Osteocyte (in vitro differentiated cells): ENCODE results near the gene RSPH1. TPM values are rescaled to one million over a fixed set of nuclear protein-coding genes. Genes with fewer than 3 reads are reported as not detected.

ENCODE experiments used
- DNase-seq: peaks from one replicate; pipeline ENCODE4 v3.0.0; 2021; ENCODE audit warnings: mixed read lengths; ENCODE audit not compliant: unreplicated experiment; ENCODE audit errors: extremely low spot score
- H3K27ac Mint-ChIP-seq: one replicate; pipeline ENCODE4 v1.8.0; 2021; ENCODE audit warnings: mild to moderate bottlenecking, mixed read lengths; ENCODE audit not compliant: unreplicated experiment
- H3K27me3 Mint-ChIP-seq: one replicate; pipeline ENCODE4 v1.8.0; 2021; ENCODE audit warnings: mixed read lengths; ENCODE audit not compliant: unreplicated experiment
- H3K36me3 Mint-ChIP-seq: one replicate; pipeline ENCODE4 v1.8.0; 2021; ENCODE audit warnings: mixed read lengths; ENCODE audit not compliant: unreplicated experiment
- H3K4me1 Mint-ChIP-seq: one replicate; pipeline ENCODE4 v1.8.0; 2021; ENCODE audit warnings: mixed read lengths; ENCODE audit not compliant: unreplicated experiment
- H3K4me3 Mint-ChIP-seq: one replicate; pipeline ENCODE4 v1.8.0; 2021; ENCODE audit warnings: mild to moderate bottlenecking, moderate library complexity, mixed read lengths; ENCODE audit not compliant: unreplicated experiment
- H3K9me3 Mint-ChIP-seq: one replicate; pipeline ENCODE4 v1.8.0; 2021; ENCODE audit warnings: mixed read lengths; ENCODE audit not compliant: unreplicated experiment
- total RNA-seq: library from RNA; stranded (reverse); gene quantifications from 2 replicates; pipeline ENCODE4 v1.2.1, GENCODE V29; 2021
- TF ChIP-seq, protein P1 (sequence below): fragments of 200-600 bp; sonication (generic); IDR thresholded peaks from 2 replicates; pipeline ENCODE4 v1.5.0; 2021; ENCODE audit warnings: antibody characterized with exemption, mild to moderate bottlenecking, moderate library complexity

The RSPH1 gene
- total RNA-seq, 1 donor from 2014 or later: 0.19 TPM

DNA sequence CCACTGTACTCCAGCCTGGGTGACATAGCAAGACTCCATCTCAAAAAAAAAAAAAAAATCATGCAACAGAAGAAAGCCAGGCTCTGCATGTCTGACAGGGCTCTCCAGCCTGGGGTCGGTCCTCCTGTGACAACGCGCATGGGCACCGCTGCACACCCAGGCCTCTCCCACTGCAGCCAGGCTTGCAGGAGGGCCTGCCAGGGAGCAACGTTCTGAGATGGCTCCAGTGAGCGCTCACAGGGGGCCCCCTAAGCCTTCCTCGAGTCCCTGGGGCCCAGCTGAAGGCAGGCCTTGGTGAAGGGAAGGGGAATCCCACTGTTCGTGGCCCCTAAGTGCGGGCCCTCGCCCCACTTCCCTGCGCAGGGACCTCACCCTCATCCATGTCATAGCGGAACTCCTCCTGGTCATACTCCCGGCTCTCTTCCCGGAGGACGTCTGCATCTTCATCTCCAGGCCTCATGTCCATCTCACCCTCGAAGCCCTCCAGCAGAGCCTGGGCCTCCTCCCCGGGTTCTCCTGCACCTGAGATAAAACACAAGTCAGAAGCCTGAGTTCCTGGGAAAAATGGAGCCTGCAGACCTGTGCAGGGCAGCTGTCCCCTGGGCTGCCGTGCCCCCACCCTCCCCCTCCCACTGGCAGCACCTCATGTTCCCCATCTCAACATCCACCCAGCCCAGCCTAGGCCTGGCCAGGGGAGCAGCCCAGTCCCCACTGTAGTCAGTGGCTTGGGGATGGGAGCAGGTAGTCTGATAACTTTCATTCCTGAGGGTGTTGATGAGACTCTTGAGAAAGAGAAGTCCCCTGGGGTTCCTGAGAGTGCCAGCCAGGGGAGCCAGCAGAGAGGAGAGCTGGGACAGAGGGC is 20.3 kb downstream of the RSPH1 start:
- Mint-ChIP-seq H3K27me3 (peaks cover 10% of the 10 kb centered on the region), H3K27ac (no peak overlapping the region), H3K9me3 (no peaks in the 10 kb centered on the region), H3K36me3 (no peaks in the 10 kb centered on the region), H3K4me3 (no peak overlapping the region), H3K4me1 (peaks cover 14% of the 10 kb centered on the region)
- TF ChIP-seq, protein P1, sequence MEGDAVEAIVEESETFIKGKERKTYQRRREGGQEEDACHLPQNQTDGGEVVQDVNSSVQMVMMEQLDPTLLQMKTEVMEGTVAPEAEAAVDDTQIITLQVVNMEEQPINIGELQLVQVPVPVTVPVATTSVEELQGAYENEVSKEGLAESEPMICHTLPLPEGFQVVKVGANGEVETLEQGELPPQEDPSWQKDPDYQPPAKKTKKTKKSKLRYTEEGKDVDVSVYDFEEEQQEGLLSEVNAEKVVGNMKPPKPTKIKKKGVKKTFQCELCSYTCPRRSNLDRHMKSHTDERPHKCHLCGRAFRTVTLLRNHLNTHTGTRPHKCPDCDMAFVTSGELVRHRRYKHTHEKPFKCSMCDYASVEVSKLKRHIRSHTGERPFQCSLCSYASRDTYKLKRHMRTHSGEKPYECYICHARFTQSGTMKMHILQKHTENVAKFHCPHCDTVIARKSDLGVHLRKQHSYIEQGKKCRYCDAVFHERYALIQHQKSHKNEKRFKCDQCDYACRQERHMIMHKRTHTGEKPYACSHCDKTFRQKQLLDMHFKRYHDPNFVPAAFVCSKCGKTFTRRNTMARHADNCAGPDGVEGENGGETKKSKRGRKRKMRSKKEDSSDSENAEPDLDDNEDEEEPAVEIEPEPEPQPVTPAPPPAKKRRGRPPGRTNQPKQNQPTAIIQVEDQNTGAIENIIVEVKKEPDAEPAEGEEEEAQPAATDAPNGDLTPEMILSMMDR: no peak
- peak; percentile 65 for DNase-seq

DNA sequence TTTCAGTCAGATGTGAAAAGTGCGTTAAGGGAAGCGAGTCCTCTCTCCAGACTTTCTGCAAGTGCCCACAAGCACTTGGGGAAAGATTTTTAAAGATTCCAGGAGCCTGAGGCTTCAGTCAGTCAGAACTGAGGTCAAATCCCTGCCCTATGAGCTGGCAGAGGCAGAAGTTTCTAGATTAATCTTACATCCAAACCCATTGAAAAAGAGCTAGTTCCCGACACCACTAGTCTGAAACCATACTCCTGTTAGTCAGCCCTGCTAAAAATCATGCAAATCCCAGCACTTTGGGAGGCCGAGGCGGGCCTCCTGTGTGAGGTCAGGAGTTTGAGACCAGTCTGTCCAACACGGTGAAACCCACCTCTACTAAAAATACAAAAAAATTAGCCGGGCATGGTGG is 21.0 kb downstream of the RSPH1 start:
- H3K9me3 Mint-ChIP-seq: no peaks in the 10 kb centered on the region
- DNase-seq: no peak
- H3K36me3 Mint-ChIP-seq: no peaks in the 10 kb centered on the region
- no peak overlapping the region for H3K4me3 Mint-ChIP-seq
- TF ChIP-seq, protein P1: no peak
- H3K27me3 Mint-ChIP-seq: peaks cover 10% of the 10 kb centered on the region
- H3K4me1 Mint-ChIP-seq: peaks cover 14% of the 10 kb centered on the region
- H3K27ac Mint-ChIP-seq: no peak overlapping the region

DNA sequence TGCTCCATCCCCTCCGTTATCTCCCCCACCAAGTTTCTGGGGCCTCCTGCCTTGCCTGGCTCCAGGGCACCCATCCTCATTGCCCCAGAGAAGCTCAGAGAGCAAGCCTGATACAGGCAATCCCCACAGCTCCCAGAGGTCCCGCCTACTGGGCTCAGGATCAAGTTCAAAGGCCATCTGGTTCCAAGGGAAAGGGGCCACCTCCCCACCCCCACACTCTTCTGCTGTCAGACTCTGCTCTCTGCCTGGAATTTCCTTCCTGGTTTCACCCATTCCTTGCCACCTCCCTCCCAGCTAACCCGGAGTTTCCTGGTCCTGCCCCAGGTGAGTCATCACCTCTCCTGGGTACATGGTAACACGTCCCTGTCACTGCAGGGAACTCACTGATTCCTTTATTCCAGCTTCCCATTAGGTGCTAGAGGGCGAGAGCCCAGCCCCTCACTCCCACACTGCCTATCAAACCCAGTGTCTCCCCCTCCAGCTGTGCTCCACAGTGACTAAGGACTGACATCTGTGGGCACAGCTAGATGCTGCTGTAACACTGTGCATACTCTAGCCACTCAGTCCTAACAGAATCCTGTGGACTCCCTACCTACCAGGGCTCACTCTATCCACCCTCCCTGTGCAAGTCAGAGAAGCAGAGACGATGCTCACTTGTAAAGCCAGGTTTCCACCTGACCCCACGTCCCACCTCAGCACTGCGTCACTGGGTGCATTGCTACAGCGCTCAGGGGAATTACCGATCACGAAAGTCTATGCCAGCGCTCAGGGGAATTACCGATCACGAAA is 21.8 kb downstream of the RSPH1 start:
- no peaks in the 10 kb centered on the region for H3K36me3 Mint-ChIP-seq
- H3K27ac Mint-ChIP-seq: no peak overlapping the region
- H3K9me3 Mint-ChIP-seq: no peaks in the 10 kb centered on the region
- no peak overlapping the region for H3K4me3 Mint-ChIP-seq
- TF ChIP-seq, protein P1: no peak
- H3K4me1 Mint-ChIP-seq: peaks cover 14% of the 10 kb centered on the region
- H3K27me3 Mint-ChIP-seq: peaks cover 5% of the 10 kb centered on the region
- DNase-seq: peak; percentile 56

DNA sequence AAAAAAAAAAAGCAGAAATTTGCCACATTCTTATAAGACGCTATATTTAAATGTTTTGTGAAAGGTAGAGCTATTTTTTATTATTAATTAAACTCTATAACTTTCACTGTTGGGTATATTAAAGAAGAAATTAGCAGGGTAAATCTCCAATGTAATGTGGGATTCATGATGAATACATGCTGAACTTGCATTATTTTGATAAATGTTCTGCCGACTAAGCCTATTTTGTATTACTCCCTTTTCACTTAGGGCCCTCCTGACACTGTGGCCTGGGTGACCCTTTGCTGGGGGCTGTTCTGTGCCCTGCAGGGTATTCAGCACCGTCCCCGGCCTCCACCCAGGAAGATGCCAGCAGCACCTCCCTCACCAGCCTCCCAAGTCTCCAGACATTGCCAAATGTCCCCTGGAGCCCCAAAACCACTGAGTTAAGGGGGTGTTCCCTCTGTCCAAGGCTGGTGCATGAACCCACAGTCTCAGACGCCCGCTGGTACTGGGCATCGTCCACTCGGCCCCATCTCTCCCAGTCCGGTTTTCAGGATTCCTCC is 22.5 kb downstream of the RSPH1 start:
- no peak overlapping the region for H3K27ac Mint-ChIP-seq
- H3K4me1 Mint-ChIP-seq: peaks cover 14% of the 10 kb centered on the region
- peak; percentile 76 for DNase-seq
- H3K27me3 Mint-ChIP-seq: peaks cover 4% of the 10 kb centered on the region
- TF ChIP-seq, protein P1: no peak
- H3K4me3 Mint-ChIP-seq: no peak overlapping the region
- H3K36me3 Mint-ChIP-seq: no peaks in the 10 kb centered on the region
- H3K9me3 Mint-ChIP-seq: no peaks in the 10 kb centered on the region

DNA sequence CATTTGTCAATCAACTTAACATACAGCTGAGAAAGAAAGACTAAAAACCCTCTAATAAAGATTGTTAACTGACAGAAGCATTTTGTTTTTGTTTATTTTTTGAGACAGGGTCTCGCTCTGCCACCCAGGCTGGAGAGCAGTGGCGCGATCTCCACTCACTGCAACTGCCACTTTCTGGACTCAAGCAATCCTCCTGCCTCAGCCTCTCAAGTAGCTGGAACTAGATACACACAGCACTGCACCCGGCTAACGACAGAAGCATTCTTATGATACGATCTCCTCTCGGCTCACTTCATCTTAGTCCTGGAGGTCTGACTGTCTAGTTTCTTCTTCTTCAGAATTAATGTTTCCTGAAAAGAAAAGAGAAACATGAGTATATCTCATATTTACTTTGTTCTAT is 23.5 kb downstream of the RSPH1 start:
- no peak overlapping the region for H3K4me3 Mint-ChIP-seq
- TF ChIP-seq, protein P1: no peak
- no peaks in the 10 kb centered on the region for H3K36me3 Mint-ChIP-seq
- H3K27me3 Mint-ChIP-seq: peaks cover 7% of the 10 kb centered on the region
- peaks cover 14% of the 10 kb centered on the region for H3K4me1 Mint-ChIP-seq
- DNase-seq: no peak
- H3K27ac Mint-ChIP-seq: no peak overlapping the region
- no peaks in the 10 kb centered on the region for H3K9me3 Mint-ChIP-seq
